Body of pancreas (tissue), 4 donors: ENCODE measurements around the gene P3H2.

ENCODE experiments used
- POLR2A ChIP-seq, 3 donors: fragments of 450-650 bp; IDR thresholded peaks; one replicate each; pipeline ENCODE4 v1.6.1; 2016; ENCODE audit warnings: antibody characterized with exemption in 3 of 3, mild to moderate bottlenecking in 2 of 3
- TF ChIP-seq, protein P1 (sequence below), 7 experiments: fragments of 450-650 bp in 4 of 7; fragments of 200-600 bp in 3 of 7; sonication (generic) in 3 of 7; IDR thresholded peaks; one replicate each; pipeline ENCODE4 v1.5.1; 2016 to 2019; ENCODE audit warnings: antibody characterized with exemption in 7 of 7

GRCh38 chr3:190004656-190005055 is 116.0 kb downstream of the P3H2 start:
- TF ChIP-seq, protein P1, sequence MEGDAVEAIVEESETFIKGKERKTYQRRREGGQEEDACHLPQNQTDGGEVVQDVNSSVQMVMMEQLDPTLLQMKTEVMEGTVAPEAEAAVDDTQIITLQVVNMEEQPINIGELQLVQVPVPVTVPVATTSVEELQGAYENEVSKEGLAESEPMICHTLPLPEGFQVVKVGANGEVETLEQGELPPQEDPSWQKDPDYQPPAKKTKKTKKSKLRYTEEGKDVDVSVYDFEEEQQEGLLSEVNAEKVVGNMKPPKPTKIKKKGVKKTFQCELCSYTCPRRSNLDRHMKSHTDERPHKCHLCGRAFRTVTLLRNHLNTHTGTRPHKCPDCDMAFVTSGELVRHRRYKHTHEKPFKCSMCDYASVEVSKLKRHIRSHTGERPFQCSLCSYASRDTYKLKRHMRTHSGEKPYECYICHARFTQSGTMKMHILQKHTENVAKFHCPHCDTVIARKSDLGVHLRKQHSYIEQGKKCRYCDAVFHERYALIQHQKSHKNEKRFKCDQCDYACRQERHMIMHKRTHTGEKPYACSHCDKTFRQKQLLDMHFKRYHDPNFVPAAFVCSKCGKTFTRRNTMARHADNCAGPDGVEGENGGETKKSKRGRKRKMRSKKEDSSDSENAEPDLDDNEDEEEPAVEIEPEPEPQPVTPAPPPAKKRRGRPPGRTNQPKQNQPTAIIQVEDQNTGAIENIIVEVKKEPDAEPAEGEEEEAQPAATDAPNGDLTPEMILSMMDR (IDR thresholded peaks at IDR 0.05), result no peak
- no peak for TF ChIP-seq POLR2A (IDR thresholded peaks at IDR 0.05)
